Measurements from ENCODE around the gene KATNAL2.
"Not testable (repeated sequence)": the region's sequence is repeated elsewhere in the genome, so short reads cannot be mapped to it uniquely, and the experiment has no call there.

GRCh38 chr18:46969551-46969950, 52.1 kb downstream of the KATNAL2 start:
- TF ChIP-seq, protein P1, sequence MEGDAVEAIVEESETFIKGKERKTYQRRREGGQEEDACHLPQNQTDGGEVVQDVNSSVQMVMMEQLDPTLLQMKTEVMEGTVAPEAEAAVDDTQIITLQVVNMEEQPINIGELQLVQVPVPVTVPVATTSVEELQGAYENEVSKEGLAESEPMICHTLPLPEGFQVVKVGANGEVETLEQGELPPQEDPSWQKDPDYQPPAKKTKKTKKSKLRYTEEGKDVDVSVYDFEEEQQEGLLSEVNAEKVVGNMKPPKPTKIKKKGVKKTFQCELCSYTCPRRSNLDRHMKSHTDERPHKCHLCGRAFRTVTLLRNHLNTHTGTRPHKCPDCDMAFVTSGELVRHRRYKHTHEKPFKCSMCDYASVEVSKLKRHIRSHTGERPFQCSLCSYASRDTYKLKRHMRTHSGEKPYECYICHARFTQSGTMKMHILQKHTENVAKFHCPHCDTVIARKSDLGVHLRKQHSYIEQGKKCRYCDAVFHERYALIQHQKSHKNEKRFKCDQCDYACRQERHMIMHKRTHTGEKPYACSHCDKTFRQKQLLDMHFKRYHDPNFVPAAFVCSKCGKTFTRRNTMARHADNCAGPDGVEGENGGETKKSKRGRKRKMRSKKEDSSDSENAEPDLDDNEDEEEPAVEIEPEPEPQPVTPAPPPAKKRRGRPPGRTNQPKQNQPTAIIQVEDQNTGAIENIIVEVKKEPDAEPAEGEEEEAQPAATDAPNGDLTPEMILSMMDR (IDR thresholded peaks at IDR 0.05; ENCODE audit: insufficient read depth, low read length, poor library complexity, severe bottlenecking) = not testable (repeated sequence)
- TF ChIP-seq EZH2phosphoT487 (conservative IDR thresholded peaks at IDR 0.05; ENCODE audit: low read length) = not testable (repeated sequence)

Data from SU-DHL-6 (cell line).